Cardiac muscle cell (in vitro differentiated cells and primary cell): ENCODE measurements around the gene IGIP. TPM values are rescaled to one million over a fixed set of nuclear protein-coding genes. Genes with fewer than 3 reads are reported as not detected.
A peak's percentile ranks its signal among the peaks of the same experiment; 100 is the strongest.

Experiments used
- DNase-seq, 2 donors: peaks; one replicate each; pipeline versions ENCODE4 v3.0.0 to v3.0.0-alpha.2; 2010 to 2017; ENCODE audit warnings: low read depth in 1 of 2, low spot score in 1 of 2
- H3K27ac ChIP-seq: fragments of 200-600 bp; sonication (generic); 2 replicates; pipeline ENCODE4 v1.5.1; 2016
- H3K27me3 ChIP-seq: fragments of 200-600 bp; sonication (generic); 2 replicates; pipeline ENCODE4 v1.6.0; 2016; ENCODE audit warnings: control low read depth
- H3K36me3 ChIP-seq: fragments of 200-600 bp; sonication (generic); 2 replicates; pipeline ENCODE4 v1.5.1; 2016; ENCODE audit warnings: control low read depth
- H3K4me1 ChIP-seq: fragments of 200-600 bp; sonication (generic); 2 replicates; pipeline ENCODE4 v1.8.1; 2017; ENCODE audit warnings: low read depth, mild to moderate bottlenecking, mixed run types
- H3K4me3 ChIP-seq: fragments of 200-600 bp; sonication (generic); 2 replicates; pipeline ENCODE4 v1.5.1; 2016; ENCODE audit warnings: mild to moderate bottlenecking
- H3K9me3 ChIP-seq: fragments of 200-600 bp; sonication (generic); 2 replicates; pipeline ENCODE4 v1.5.1; 2017; ENCODE audit warnings: low read depth, mild to moderate bottlenecking, control low read depth
- CTCF ChIP-seq: IDR thresholded peaks from 2 replicates; pipeline ENCODE4 v1.5.1; 2012; ENCODE audit warnings: low read depth, mild to moderate bottlenecking, low read length
- polyA plus RNA-seq: library from polyadenylated mRNA; unstranded; fragments of >200 nt; fragmentation: Nextera tagmentation; extraction: Ambion mirVana; gene quantifications from 2 replicates; pipeline ENCODE4 v1.2.1, GENCODE V29; 2016
- total RNA-seq: library from RNA; depleted of rRNA; stranded (reverse); fragments of >200 nt; gene quantifications from 2 replicates; pipeline ENCODE4 v1.2.3, GENCODE V29; 2016

Gene IGIP
- total and polyA plus RNA-seq, 2 experiments from 2014 or later: 0.51 to 4.8 TPM

GRCh38 chr5:140108093-140109017, 17.4 kb upstream of the IGIP start:
- peak overlapping the region; percentile 75 for H3K4me3 ChIP-seq
- H3K9me3 ChIP-seq: no peaks in the 10 kb centered on the region
- TF ChIP-seq CTCF: no peak
- peaks cover 85% of the 10 kb centered on the region for H3K27me3 ChIP-seq
- DNase-seq: no peak
- H3K4me1 ChIP-seq: no peaks in the 10 kb centered on the region
- H3K36me3 ChIP-seq: no peaks in the 10 kb centered on the region
- H3K27ac ChIP-seq: peak overlapping the region; percentile 90

GRCh38 chr5:140109018-140109758, 16.5 kb upstream of the IGIP start:
- Histone ChIP-seq H3K27me3 (peaks cover 79% of the 10 kb centered on the region), H3K4me1 (no peaks in the 10 kb centered on the region), H3K36me3 (no peaks in the 10 kb centered on the region), H3K27ac (no peak overlapping the region), H3K4me3 (peak overlapping the region; percentile 75), H3K9me3 (no peaks in the 10 kb centered on the region)
- DNase-seq: no peak
- TF ChIP-seq CTCF: no peak

- TF ChIP-seq CTCF: no peak
- no peaks in the 10 kb centered on the region for H3K4me1 ChIP-seq
- no peak overlapping the region for H3K4me3 ChIP-seq
- no peaks in the 10 kb centered on the region for H3K9me3 ChIP-seq
- DNase-seq: no peak
- H3K36me3 ChIP-seq: no peaks in the 10 kb centered on the region
- peaks cover 71% of the 10 kb centered on the region for H3K27me3 ChIP-seq
- H3K27ac ChIP-seq: no peak overlapping the region
Measured at GRCh38 chr5:140109759-140110645, 15.7 kb upstream of the IGIP start.

- H3K27ac ChIP-seq: no peak overlapping the region
- H3K36me3 ChIP-seq: no peaks in the 10 kb centered on the region
- no peak overlapping the region for H3K4me3 ChIP-seq
- H3K4me1 ChIP-seq: peaks cover 5% of the 10 kb centered on the region
- no peak for TF ChIP-seq CTCF
- peaks cover 65% of the 10 kb centered on the region for H3K27me3 ChIP-seq
- H3K9me3 ChIP-seq: no peaks in the 10 kb centered on the region
- no peak for DNase-seq
Measured at GRCh38 chr5:140110646-140110957, 15.1 kb upstream of the IGIP start.
